Spleen (tissue), 11 donors: Measurements from ENCODE around the gene GRM8. TPM values are rescaled to one million over a fixed set of nuclear protein-coding genes. Genes with fewer than 3 reads are reported as not detected.

Experiments used
- DNase-seq: peaks from one replicate; pipeline ENCODE4 v3.0.0-alpha.2; 2020
- H3K27ac ChIP-seq, 8 donors: fragments of 200-600 bp; sonication (generic) in 7 of 8; 1 replicate in 4 of 8; 2 replicates in 4 of 8; pipeline versions ENCODE4 v1.5.0 to v1.8.0; 2016 to 2021; ENCODE audit warnings: inconsistent platforms in 4 of 8, mild to moderate bottlenecking in 4 of 8, moderate library complexity in 1 of 8
- H3K27me3 ChIP-seq, 7 donors: fragments of 200-600 bp; sonication (generic) in 6 of 7; replicated peaks in 1 of 7; 1 replicate in 4 of 7; 2 replicates in 3 of 7; pipeline versions ENCODE4 v1.5.0 to v1.8.0; 2016 to 2021; ENCODE audit warnings: inconsistent platforms in 3 of 7, mild to moderate bottlenecking in 1 of 7
- H3K36me3 ChIP-seq, 6 donors: fragments of 200-600 bp; sonication (generic) in 5 of 6; 1 replicate in 4 of 6; 2 replicates in 2 of 6; pipeline versions ENCODE4 v1.5.0 to v1.8.0; 2016 to 2021; ENCODE audit warnings: inconsistent platforms in 2 of 6
- H3K4me1 ChIP-seq, 6 donors: fragments of 200-600 bp; sonication (generic) in 5 of 6; 1 replicate in 3 of 6; 2 replicates in 3 of 6; pipeline versions ENCODE4 v1.5.0 to v1.8.0; 2016 to 2021; ENCODE audit warnings: inconsistent platforms in 3 of 6
- H3K4me3 ChIP-seq, 8 donors: fragments of 200-600 bp; sonication (generic) in 7 of 8; 1 replicate in 4 of 8; 2 replicates in 4 of 8; pipeline versions ENCODE4 v1.5.0 to v1.8.0; 2016 to 2021; ENCODE audit warnings: inconsistent platforms in 4 of 8, mild to moderate bottlenecking in 4 of 8, moderate library complexity in 2 of 8
- H3K9me3 ChIP-seq, 8 donors: fragments of 200-600 bp; sonication (generic) in 7 of 8; 1 replicate in 4 of 8; 2 replicates in 4 of 8; pipeline versions ENCODE4 v1.5.0 to v1.8.0; 2016 to 2021; ENCODE audit warnings: inconsistent platforms in 4 of 8
- CTCF ChIP-seq, 11 experiments: fragments of 200-600 bp in 7 of 11; fragments of 450-650 bp in 4 of 11; sonication (generic) in 4 of 11; IDR thresholded peaks in 8 of 11; conservative IDR thresholded peaks in 3 of 11; 1 replicate in 7 of 11; 2 replicates in 4 of 11; pipeline versions ENCODE4 v1.4.0 to v1.8.0; 2016 to 2021; ENCODE audit warnings: antibody characterized with exemption in 11 of 11, inconsistent platforms in 4 of 11, mild to moderate bottlenecking in 1 of 11
- POLR2A ChIP-seq, 3 donors: fragments of 450-650 bp; IDR thresholded peaks; one replicate each; pipeline ENCODE4 v1.5.1; 2017; ENCODE audit warnings: antibody characterized with exemption in 3 of 3, mild to moderate bottlenecking in 1 of 3
- POLR2AphosphoS5 ChIP-seq, 3 donors: sonication (generic); formaldehyde crosslinking; IDR thresholded peaks; one replicate each; pipeline ENCODE4 v1.5.1; 2017; ENCODE audit warnings: antibody characterized with exemption in 3 of 3
- WGBS, 5 donors: extraction: QIAGEN DNeasy Blood & Tissue Kit in 3 of 5; methylation state at CpG; one replicate each; pipeline versions ENCODE4 v1.1.5 to v1.1.7; 2013 to 2018; 5-methylcytosine and 5-hydroxymethylcytosine counted together
- intact Hi-C: fragments of 100-400 bp; cut with DNase I; formaldehyde crosslinking; loops from one replicate; pipeline ENCODE4 v1.15.0; 2023; ENCODE audit warnings: low total_unique reads
- polyA plus RNA-seq, 3 donors: library from polyadenylated mRNA; stranded (reverse); fragments of 200-250 nt; gene quantifications; one replicate each; pipeline ENCODE4 v1.2.1, GENCODE V29; 2013
- total RNA-seq, 7 donors: library from RNA; depleted of rRNA in 3 of 7; stranded (reverse); fragments of >200 nt in 3 of 7; fragmentation: NEBNext Ultra II Directional in 4 of 7; extraction: Animal tissue kit (Norgen Biotek cat#: 25700) in 4 of 7; gene quantifications; one replicate each; pipeline versions ENCODE4 v1.1.0 to v1.2.1, GENCODE V29; 2016 to 2021
- donor health status: healthy with polysubstance abuse.
- donor health status: DM: no; HTN: no; CAD: no; lungs with moderate emphysema.
- donor health status: DM: no; HTN: no; CAD: no.
- donor health status: Bipolar disorder and iron deficiency.
- donor health status: healthy.
- donor health status: DM: no; HTN: no; CAD: no.
- donor health status: DM: yes; HTN: yes; CAD: no.

GRM8 gene
- total and polyA plus RNA-seq, 10 donors = 0.30 to 0.60 TPM; not detected in 8

- Histone ChIP-seq H3K27me3 (no peaks in the 10 kb centered on the region), H3K4me3 (no peak overlapping the region), H3K27ac (no peak overlapping the region), H3K4me1 (no peaks in the 10 kb centered on the region), H3K36me3 (no peaks in the 10 kb centered on the region), H3K9me3 (peaks cover 0 to 3% (median 0%) of the 10 kb centered on the region in 8 donors)
- no peak for DNase-seq
- intact Hi-C loops = no loop called here
- TF ChIP-seq CTCF (IDR thresholded peaks at IDR 0.05 in 8 of 11, conservative IDR thresholded peaks at IDR 0.05 in 3 of 11) = no peak
- TF ChIP-seq POLR2AphosphoS5 (IDR thresholded peaks at IDR 0.05) = no peak
- no peak for TF ChIP-seq POLR2A (IDR thresholded peaks at IDR 0.05)
- 63 to 75% (median 72%) methylated on average over 5 of the region's 5 CpGs for WGBS, 5 donors
Observed at GRCh38 chr7:126535176-126535575, 717.6 kb downstream of the GRM8 start.

- Histone ChIP-seq H3K4me1 (no peaks in the 10 kb centered on the region), H3K27ac (no peak overlapping the region), H3K27me3 (no peaks in the 10 kb centered on the region), H3K9me3 (peaks cover 0 to 3% (median 0%) of the 10 kb centered on the region in 8 donors), H3K36me3 (no peaks in the 10 kb centered on the region), H3K4me3 (no peak overlapping the region)
- no peak for TF ChIP-seq CTCF (IDR thresholded peaks at IDR 0.05 in 8 of 11, conservative IDR thresholded peaks at IDR 0.05 in 3 of 11)
- TF ChIP-seq POLR2AphosphoS5 (IDR thresholded peaks at IDR 0.05) = no peak
- TF ChIP-seq POLR2A (IDR thresholded peaks at IDR 0.05) = no peak
- DNase-seq = no peak
- intact Hi-C loops = no loop called here
- 77 to 87% (median 79%) methylated on average over 7 of the region's 7 CpGs for WGBS, 5 donors
Observed at GRCh38 chr7:126533715-126534114, 719.0 kb downstream of the GRM8 start.

- H3K27ac ChIP-seq = no peak overlapping the region
- no peak for TF ChIP-seq CTCF (IDR thresholded peaks at IDR 0.05 in 8 of 11, conservative IDR thresholded peaks at IDR 0.05 in 3 of 11)
- no peak for TF ChIP-seq POLR2AphosphoS5 (IDR thresholded peaks at IDR 0.05)
- no peak for TF ChIP-seq POLR2A (IDR thresholded peaks at IDR 0.05)
- H3K27me3 ChIP-seq = no peaks in the 10 kb centered on the region
- H3K9me3 ChIP-seq = no peaks in the 10 kb centered on the region
- intact Hi-C loops = no loop called here
- no peaks in the 10 kb centered on the region for H3K4me1 ChIP-seq
- H3K4me3 ChIP-seq = no peak overlapping the region
- DNase-seq = no peak
- no peaks in the 10 kb centered on the region for H3K36me3 ChIP-seq
Observed at GRCh38 chr7:126529833-126530232, 722.9 kb downstream of the GRM8 start.

GRCh38 chr7:126529254-126529653 lies 723.5 kb downstream of the GRM8 start:
- 60 to 68% (median 62%) methylated on average over 3 of the region's 3 CpGs for WGBS, 5 donors
- intact Hi-C loops = no loop called here
- Histone ChIP-seq H3K4me3 (no peak overlapping the region), H3K9me3 (no peaks in the 10 kb centered on the region), H3K4me1 (no peaks in the 10 kb centered on the region), H3K27me3 (no peaks in the 10 kb centered on the region), H3K36me3 (no peaks in the 10 kb centered on the region), H3K27ac (no peak overlapping the region)
- no peak for DNase-seq
- TF ChIP-seq CTCF (IDR thresholded peaks at IDR 0.05 in 8 of 11, conservative IDR thresholded peaks at IDR 0.05 in 3 of 11) (no peak), POLR2AphosphoS5 (IDR thresholded peaks at IDR 0.05) (no peak), POLR2A (IDR thresholded peaks at IDR 0.05) (no peak)
